ENCODE results near the gene TSPAN15.

Gene TSPAN15

GRCh38 chr10:69479240-69480067 is 28.2 kb downstream of the TSPAN15 start:
- Histone ChIP-seq H3K27ac (ENCODE audit: extremely low read depth, low read depth, low read length) (no peak overlapping the region), H3K4me1 (ENCODE audit: control insufficient read depth, insufficient read depth, low read length) (no peaks in the 10 kb centered on the region), H3K4me3 (ENCODE audit: low read depth, low read length) (no peak overlapping the region), H3K36me3 (ENCODE audit: control insufficient read depth in 2 of 2, insufficient read depth in 1 of 2, low read length in 2 of 2) (no peaks in the 10 kb centered on the region), H3K9me3 (ENCODE audit: control insufficient read depth, insufficient read depth, low read depth, low read length) (no peaks in the 10 kb centered on the region)
- TF ChIP-seq ZNF23 (tag by site-specific recombination; IDR thresholded peaks at IDR 0.05; ENCODE audit: borderline replicate concordance): no peak
- TF ChIP-seq GFI1B (tag by site-specific recombination; IDR thresholded peaks at IDR 0.05): no peak
- TF ChIP-seq ZNF324 (tag by site-specific recombination; IDR thresholded peaks at IDR 0.05): no peak
- TF ChIP-seq MYNN (tag by site-specific recombination; IDR thresholded peaks at IDR 0.05; ENCODE audit: borderline replicate concordance): no peak
- no peak for TF ChIP-seq ZNF214 (tag by site-specific recombination; IDR thresholded peaks at IDR 0.05; ENCODE audit: borderline replicate concordance)
- TF ChIP-seq SP7 (tag by site-specific recombination; IDR thresholded peaks at IDR 0.05): peak; percentile 88
- peak; percentile 51; the same call in 1 of the 2 replicates for TF ChIP-seq SCRT2 (tag by site-specific recombination; IDR thresholded peaks at IDR 0.05)
- peak; percentile 29; the same call in 1 of the 2 replicates for TF ChIP-seq ZIC2 (tag by site-specific recombination; IDR thresholded peaks at IDR 0.05)
- 0 out of 2 replicates have a peak, but pooled peaks have one; percentile 36 for TF ChIP-seq ZNF600 (tag by site-specific recombination; IDR thresholded peaks at IDR 0.05)
- ChIA-PET POLR2A (interaction anchor here (0.5 kb wide), 1 partner anchor 1356 kb away, joined by 3 read pairs; no protein-coding TSS in a partner anchor), CTCF (interaction anchor here (0.5 kb wide), 1 partner anchor 31 kb away, joined by 5 read pairs; no protein-coding TSS in a partner anchor)

GRCh38 chr10:69480068-69480412 is 28.8 kb downstream of the TSPAN15 start:
- no peaks in the 10 kb centered on the region for H3K4me1 ChIP-seq (ENCODE audit: control insufficient read depth, insufficient read depth, low read length)
- no peak overlapping the region for H3K4me3 ChIP-seq (ENCODE audit: low read depth, low read length)
- ChIA-PET CTCF (interaction anchor here (0.5 kb wide), 2 partner anchors 31 to 355 kb away, joined by 3 to 5 read pairs; no protein-coding TSS in a partner anchor), POLR2A (interaction anchor here (0.5 kb wide), 1 partner anchor 1356 kb away, joined by 3 read pairs; no protein-coding TSS in a partner anchor)
- H3K27ac ChIP-seq (ENCODE audit: extremely low read depth, low read depth, low read length): no peak overlapping the region
- 0 out of 2 replicates have a peak, but pooled peaks have one; percentile 18 for TF ChIP-seq ZNF423 (tag by site-specific recombination; IDR thresholded peaks at IDR 0.05)
- TF ChIP-seq ZNF140 (tag by site-specific recombination; IDR thresholded peaks at IDR 0.05): no peak
- TF ChIP-seq ZBTB21 (tag by site-specific recombination; IDR thresholded peaks at IDR 0.05): no peak
- no peaks in the 10 kb centered on the region for H3K9me3 ChIP-seq (ENCODE audit: control insufficient read depth, insufficient read depth, low read depth, low read length)
- H3K36me3 ChIP-seq (ENCODE audit: control insufficient read depth in 2 of 2, insufficient read depth in 1 of 2, low read length in 2 of 2): no peaks in the 10 kb centered on the region

- Histone ChIP-seq H3K27ac (ENCODE audit: extremely low read depth, low read depth, low read length) (no peak overlapping the region), H3K4me3 (ENCODE audit: low read depth, low read length) (no peak overlapping the region), H3K4me1 (ENCODE audit: control insufficient read depth, insufficient read depth, low read length) (no peaks in the 10 kb centered on the region), H3K9me3 (ENCODE audit: control insufficient read depth, insufficient read depth, low read depth, low read length) (no peaks in the 10 kb centered on the region), H3K36me3 (ENCODE audit: control insufficient read depth in 2 of 2, insufficient read depth in 1 of 2, low read length in 2 of 2) (no peaks in the 10 kb centered on the region)
- CTCF ChIA-PET: interaction anchor here (0.8 to 0.9 kb wide), 2 partner anchors 34 to 73 kb away, joined by 3 read pairs; no protein-coding TSS in a partner anchor
- POLR2A ChIA-PET: no interaction called here
- TF ChIP-seq ZNF558 (tag by site-specific recombination; IDR thresholded peaks at IDR 0.05) (no peak), ZNF623 (tag by site-specific recombination; IDR thresholded peaks at IDR 0.05) (no peak), ZNF792 (tag by site-specific recombination; IDR thresholded peaks at IDR 0.05) (no peak), ZNF423 (tag by site-specific recombination; IDR thresholded peaks at IDR 0.05) (no peak), ZBTB20 (tag by site-specific recombination; IDR thresholded peaks at IDR 0.05) (no peak), ZNF501 (tag by site-specific recombination; IDR thresholded peaks at IDR 0.05) (no peak), ZNF544 (tag by site-specific recombination; IDR thresholded peaks at IDR 0.05) (no peak), HOXC10 (CRISPR knock-in tag; IDR thresholded peaks at IDR 0.05) (no peak), ZNF433 (tag by site-specific recombination; IDR thresholded peaks at IDR 0.05; ENCODE audit: low read depth) (no peak), ZNF837 (tag by site-specific recombination; IDR thresholded peaks at IDR 0.05) (no peak), SP7 (tag by site-specific recombination; IDR thresholded peaks at IDR 0.05) (no peak), ZNF350 (tag by site-specific recombination; IDR thresholded peaks at IDR 0.05) (no peak), ZXDB (tag by site-specific recombination; IDR thresholded peaks at IDR 0.05) (no peak), ZNF529 (tag by site-specific recombination; IDR thresholded peaks at IDR 0.05; ENCODE audit: insufficient replicate concordance) (no peak), ZNF16 (tag by site-specific recombination; IDR thresholded peaks at IDR 0.05; ENCODE audit: low read depth) (no peak), ZFP3 (tag by site-specific recombination; IDR thresholded peaks at IDR 0.05; ENCODE audit: low read depth) (no peak), PRDM2 (tag by site-specific recombination; IDR thresholded peaks at IDR 0.05; ENCODE audit: borderline replicate concordance) (no peak)
Observed at GRCh38 chr10:69481305-69481704, 30.0 kb downstream of the TSPAN15 start.
